ENCODE data around the gene CD1C.
"Not testable (repeated sequence)": the region's sequence is repeated elsewhere in the genome, so short reads cannot be mapped to it uniquely, and the experiment has no call there.

DNA sequence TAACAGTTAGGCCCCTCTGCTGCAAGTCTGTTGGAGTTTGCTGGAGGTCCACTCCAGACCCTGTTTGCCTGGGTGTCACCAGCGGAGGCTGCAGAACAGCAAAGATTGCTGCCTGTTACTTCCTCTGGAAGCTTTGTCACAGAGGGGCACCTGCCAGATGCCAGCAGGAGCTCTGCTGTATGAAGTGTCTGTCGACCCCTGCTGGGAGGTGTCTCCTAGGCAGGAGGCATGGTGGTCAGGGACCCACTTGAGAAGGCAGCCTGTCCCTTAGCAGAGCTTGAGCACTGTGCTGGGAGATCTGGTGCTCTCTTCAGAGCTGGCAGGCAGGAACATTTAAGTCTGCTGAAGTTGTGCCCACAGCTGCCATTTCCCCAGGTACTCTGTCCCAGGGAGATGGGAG lies 7.3 kb upstream of the CD1C start:
- TF ChIP-seq POLR2A (IDR thresholded peaks at IDR 0.05): not testable (repeated sequence)
- TF ChIP-seq, protein P1, sequence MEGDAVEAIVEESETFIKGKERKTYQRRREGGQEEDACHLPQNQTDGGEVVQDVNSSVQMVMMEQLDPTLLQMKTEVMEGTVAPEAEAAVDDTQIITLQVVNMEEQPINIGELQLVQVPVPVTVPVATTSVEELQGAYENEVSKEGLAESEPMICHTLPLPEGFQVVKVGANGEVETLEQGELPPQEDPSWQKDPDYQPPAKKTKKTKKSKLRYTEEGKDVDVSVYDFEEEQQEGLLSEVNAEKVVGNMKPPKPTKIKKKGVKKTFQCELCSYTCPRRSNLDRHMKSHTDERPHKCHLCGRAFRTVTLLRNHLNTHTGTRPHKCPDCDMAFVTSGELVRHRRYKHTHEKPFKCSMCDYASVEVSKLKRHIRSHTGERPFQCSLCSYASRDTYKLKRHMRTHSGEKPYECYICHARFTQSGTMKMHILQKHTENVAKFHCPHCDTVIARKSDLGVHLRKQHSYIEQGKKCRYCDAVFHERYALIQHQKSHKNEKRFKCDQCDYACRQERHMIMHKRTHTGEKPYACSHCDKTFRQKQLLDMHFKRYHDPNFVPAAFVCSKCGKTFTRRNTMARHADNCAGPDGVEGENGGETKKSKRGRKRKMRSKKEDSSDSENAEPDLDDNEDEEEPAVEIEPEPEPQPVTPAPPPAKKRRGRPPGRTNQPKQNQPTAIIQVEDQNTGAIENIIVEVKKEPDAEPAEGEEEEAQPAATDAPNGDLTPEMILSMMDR (IDR thresholded peaks at IDR 0.05): not testable (repeated sequence)
